NCI-H446 (cell line): ENCODE results near the gene POLR2L.

ENCODE experiments used
- DNase-seq, 2 experiments: peaks; one replicate each; lab custom pipeline; 2025; lab: John Stamatoyannopoulos, UW

POLR2L gene

GRCh38 chr11:826836-827145 is 15.5 kb downstream of the POLR2L start:
- no peak for DNase-seq

- no peak for DNase-seq
These were observed 16.1 kb downstream of the POLR2L start for GRCh38 chr11:826227-826621.

- no peak for DNase-seq
These were observed 16.7 kb downstream of the POLR2L start for GRCh38 chr11:825366-826226.

GRCh38 chr11:824942-825341 is 17.4 kb downstream of the POLR2L start:
- no peak for DNase-seq

GRCh38 chr11:824292-824880 is 17.9 kb downstream of the POLR2L start:
- no peak for DNase-seq

- DNase-seq, result no peak
These were observed 18.7 kb downstream of the POLR2L start for GRCh38 chr11:823441-824291.

GRCh38 chr11:821512-822371 is 20.6 kb downstream of the POLR2L start:
- DNase-seq, result no peak

- no peak for DNase-seq
These were observed 21.4 kb downstream of the POLR2L start for GRCh38 chr11:820655-821511.

- peak; percentile 34 to 65 for DNase-seq
These were observed 22.2 kb downstream of the POLR2L start for GRCh38 chr11:819943-820649.

GRCh38 chr11:819129-819931 is 23.0 kb downstream of the POLR2L start:
- DNase-seq, result peak; percentile 71 to 94

- DNase-seq, result no peak
These were observed 23.8 kb downstream of the POLR2L start, which contains the start of gene PNPLA2 for GRCh38 chr11:818396-819128. TSS of gene PNPLA2 (plus strand) at chr11:818914. CDS start at chr11:819719, 805 bp downstream.

- DNase-seq, result no peak
These were observed 25.9 kb downstream of the POLR2L start for GRCh38 chr11:816433-816779.

GRCh38 chr11:815675-816432 is 26.5 kb downstream of the POLR2L start:
- no peak for DNase-seq

GRCh38 chr11:813456-814096 is 28.8 kb downstream of the POLR2L start:
- DNase-seq, result no peak

GRCh38 chr11:813072-813455 is 29.3 kb downstream of the POLR2L start:
- no peak for DNase-seq

GRCh38 chr11:812390-812789 is 29.9 kb downstream of the POLR2L start:
- no peak for DNase-seq

- DNase-seq, result no peak
These were observed 30.7 kb downstream of the POLR2L start for GRCh38 chr11:811446-812245.
